Measurements from ENCODE around the gene ZNF836.
"Not testable (repeated sequence)": the region's sequence is repeated elsewhere in the genome, so short reads cannot be mapped to it uniquely, and the experiment has no call there.

ZNF836 gene

GRCh38 chr19:52171321-52172169, at the start of gene ZNF836:
ZNF836 (minus strand) TSS chr19:52171621; CDS start chr19:52168072, 3,549 bp downstream.
- DNase-seq = peak; percentile 75

DNA sequence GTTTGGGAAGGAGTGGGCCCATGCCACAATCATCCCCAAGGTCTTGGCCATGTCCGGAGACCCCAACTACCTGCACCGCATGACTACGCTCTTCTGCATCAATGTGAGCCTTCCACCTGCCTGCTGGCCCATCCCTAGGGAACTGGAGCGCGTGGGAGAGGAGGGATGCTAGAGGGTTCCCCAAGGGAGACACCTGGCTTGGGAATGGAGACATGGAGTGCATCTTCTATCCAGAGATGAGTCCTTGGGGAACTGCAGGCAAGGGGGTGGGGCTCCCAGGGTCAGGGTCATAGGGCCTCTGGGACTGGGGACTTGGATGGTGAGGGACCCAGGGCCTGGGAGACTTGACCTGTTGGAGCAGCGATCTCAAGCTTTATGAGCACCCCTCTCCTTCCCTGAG, 49.6 kb upstream of the ZNF836 start:
- no peak for DNase-seq

- no peak for DNase-seq
Measured at GRCh38 chr19:52219611-52220010, 48.2 kb upstream of the ZNF836 start.

DNA sequence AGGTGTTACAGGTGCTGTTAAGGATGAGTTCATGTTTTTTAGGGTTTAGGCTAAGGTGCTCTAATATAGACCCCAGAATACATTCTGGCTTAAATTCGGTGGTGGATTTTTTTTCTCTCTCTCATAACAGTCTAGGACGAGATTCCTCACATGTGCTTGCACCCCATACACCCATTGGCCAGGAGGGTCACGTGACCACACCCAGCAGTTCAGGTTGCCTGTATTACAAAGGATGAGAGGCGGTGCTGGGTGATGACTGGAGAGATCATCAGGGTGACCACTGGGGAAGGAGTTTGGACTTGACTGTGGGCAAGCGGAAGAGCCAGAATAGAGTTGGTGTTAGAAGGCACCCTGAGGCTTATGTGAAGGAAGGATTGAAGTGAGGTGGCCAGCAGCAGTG, 46.2 kb upstream of the ZNF836 start:
- DNase-seq = no peak

GRCh38 chr19:52216401-52216800, 45.0 kb upstream of the ZNF836 start:
- DNase-seq = no peak

GRCh38 chr19:52214241-52214640, 42.8 kb upstream of the ZNF836 start:
- DNase-seq = no peak

- DNase-seq = no peak
Measured at GRCh38 chr19:52212572-52213255, 41.3 kb upstream of the ZNF836 start.

- DNase-seq = no peak
Measured at GRCh38 chr19:52211926-52212571, 40.6 kb upstream of the ZNF836 start.

DNA sequence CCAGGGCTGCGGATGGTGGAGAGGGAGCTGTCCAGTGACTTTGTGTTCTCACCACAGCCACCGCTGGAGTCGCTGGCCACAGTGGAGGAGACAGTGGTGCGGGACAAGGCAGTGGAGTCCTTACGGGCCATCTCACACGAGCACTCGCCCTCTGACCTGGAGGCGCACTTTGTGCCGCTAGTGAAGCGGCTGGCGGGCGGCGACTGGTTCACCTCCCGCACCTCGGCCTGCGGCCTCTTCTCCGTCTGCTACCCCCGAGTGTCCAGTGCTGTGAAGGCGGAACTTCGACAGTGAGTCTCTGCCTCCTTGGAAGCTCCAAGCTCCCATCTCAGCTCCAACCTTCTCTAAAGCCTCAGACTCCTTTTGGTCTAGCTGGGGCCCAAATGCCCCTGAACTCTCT, 39.8 kb upstream of the ZNF836 start:
- no peak for DNase-seq

DNA sequence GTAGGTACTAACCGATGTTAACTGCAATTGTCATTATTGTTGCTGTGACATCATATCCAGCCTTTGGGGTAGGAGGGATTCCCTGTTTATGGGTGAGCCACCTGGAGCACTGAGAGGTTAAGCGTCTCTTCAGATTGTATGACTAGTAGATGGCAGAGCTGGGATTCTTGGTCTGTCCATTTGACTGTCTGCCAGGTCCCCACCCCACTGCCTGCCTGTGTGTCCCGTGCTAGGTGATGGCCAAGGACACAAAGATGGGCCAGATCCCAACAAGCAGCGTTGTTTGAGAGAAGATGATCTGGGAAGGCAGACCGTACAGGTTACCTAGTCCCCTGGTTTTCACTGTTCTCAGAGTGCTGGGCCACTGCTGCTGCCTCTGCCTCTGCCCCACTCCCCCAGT, 35.1 kb upstream of the ZNF836 start:
- no peak for DNase-seq

DNA sequence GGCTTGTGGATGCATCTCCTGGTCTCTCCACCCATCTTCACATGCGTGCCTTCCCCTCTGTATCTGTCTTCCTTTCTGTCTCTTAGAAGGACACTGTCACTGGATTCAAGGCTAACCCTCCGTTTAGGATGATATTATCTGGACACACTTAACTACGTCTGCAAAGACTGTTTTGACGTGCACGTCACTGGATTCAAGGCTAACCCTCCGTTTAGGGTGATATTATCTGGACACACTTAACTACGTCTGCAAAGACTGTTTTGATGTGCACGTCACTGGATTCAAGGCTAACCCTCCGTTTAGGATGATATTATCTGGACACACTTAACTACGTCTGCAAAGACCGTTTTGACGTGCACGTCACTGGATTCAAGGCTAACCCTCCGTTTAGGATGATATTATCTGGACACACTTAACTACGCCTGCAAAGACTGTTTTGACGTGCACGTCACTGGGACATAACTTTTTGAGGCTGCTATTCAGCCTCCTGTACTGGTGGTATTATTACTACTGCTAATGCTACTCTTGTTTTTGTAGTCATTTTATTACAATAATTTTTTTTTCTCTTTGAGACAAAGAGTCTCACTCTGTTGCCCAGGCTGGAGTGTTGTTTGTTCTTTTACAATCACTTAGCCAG, 29.5 kb upstream of the ZNF836 start:
- not testable (repeated sequence) for DNase-seq

DNA sequence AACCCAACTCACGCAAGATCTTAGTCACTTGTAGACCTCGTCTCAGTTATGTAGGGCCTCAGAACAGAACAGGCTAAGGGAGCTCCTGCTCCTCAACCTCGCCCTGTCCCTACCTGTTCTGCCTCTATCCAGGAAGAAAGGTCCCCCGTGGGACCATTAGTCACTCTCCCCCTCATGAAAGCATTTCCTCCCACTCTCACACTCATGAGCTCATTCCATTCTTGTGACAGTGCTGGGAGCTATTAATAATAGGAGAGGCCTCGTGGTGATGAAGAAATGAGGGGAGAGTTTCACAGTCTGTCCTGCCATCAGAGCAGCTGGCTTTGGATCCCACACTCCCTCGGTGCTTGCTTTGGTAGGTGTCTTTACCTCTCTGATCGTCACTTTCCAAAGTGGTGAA, 28.6 kb upstream of the ZNF836 start:
- no peak for DNase-seq

GRCh38 chr19:52198678-52199077, 27.3 kb upstream of the ZNF836 start:
- DNase-seq = no peak

DNA sequence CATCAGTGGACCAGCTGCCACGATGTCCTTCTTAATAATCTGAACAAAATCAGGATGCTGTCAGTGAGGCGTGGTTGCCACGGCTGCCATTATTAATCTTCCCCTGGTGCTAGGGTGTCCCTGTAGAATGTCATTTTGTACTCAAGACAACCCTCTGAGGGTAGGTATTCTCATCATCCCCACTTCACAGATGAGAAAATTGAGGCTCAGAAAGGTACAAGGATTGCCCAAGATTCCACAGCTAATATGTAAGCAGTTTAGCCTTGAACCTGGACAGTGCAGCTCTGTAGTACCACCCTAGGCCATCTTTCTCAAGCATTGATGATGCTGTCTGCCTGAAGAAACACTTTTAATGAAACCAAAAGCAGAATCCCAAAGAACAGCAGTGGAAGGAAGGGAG, 26.5 kb upstream of the ZNF836 start:
- no peak for DNase-seq

DNA sequence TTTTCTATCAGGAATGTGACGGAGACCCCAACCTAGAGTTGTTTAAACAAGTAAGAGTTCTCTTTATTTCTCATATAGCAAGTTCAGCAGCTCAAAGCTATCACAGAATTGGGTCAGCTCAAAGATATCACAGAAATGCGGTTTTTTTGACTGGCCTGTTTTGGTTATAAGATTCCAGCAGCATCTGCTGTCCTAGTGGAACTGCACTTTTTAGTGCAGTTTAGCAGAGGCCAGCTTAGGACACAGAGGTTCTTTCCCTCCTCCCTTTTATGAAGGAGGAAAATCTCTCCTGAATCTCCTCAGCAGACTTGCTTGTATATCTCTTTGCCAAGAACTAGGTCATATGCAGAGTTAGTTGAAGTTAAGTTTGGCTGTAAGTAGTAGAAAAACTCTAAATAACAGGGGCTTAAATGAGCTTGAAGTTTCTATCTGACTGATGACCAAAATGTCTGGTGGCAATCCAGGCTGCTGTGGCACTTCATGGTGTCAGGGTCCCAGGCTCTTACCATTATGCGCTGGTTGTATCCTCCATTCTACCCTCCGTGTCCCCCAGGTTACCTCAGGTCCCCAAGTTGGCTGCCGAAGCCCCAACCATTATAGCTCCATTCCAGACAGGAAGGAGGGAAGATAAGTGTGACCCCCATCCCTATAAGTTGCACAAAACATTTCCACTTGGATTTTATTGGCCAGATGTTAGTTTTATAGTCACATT, 25.0 kb upstream of the ZNF836 start:
- DNase-seq = no peak

DNA sequence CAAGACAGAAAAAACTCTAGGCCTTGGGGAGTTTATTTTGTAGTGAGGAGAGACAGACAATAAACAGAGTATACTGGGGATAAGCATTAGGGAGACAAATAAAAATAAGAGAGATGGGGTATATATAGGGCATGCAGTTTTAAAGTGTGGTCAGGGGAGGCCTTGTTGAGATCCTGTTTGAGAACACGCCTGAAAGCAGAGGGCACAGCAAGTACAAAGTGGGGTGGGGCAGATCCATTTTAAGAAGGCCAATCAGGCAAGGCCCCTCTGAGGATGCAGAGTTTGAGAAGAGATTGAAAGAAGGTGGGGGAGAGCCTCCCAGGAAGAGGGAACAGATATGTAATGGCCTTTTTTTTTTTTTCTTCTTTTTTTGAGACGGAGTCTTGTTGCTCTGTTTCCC, 20.5 kb upstream of the ZNF836 start:
- DNase-seq = no peak

GRCh38 chr19:52191389-52191788, 20.0 kb upstream of the ZNF836 start:
- no peak for DNase-seq

- DNase-seq = peak; percentile 42
Measured at GRCh38 chr19:52190487-52191293, 19.3 kb upstream of the ZNF836 start.

DNA sequence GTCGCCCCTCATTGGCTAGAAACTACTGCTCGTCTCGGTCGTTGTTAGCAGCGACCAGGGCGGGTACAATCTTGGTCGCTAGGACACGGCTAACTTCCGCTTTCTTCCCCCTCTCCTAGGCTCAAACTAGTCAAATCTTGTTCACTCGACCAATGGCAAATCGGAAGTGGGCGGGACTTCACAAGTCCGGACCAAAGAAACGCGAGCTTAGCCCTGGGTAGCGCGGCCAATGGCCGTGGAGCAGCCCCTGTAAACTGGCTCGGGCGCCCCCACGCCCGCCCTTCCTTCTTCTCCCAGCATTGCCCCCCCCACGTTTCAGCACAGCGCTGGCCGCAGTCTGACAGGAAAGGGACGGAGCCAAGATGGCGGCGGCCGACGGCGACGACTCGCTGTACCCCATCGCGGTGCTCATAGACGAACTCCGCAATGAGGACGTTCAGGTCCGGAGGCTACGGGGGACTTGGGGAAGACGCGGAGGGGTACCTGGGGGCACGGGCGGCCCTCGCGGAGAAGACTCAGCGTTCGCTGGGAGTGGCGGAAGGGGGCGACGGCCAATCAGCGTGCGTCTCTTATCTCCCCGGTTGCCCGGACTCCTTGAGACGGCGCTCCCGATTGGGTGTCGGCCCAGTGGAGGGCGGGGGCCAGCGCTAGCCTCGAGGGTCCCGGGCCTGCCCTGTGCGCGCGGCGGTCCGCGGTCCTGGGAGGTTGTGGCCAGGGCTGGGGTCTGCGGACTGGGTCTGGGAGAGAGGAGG, 18.5 kb upstream of the ZNF836 start, which contains the start of gene PPP2R1A:
Gene PPP2R1A, plus strand, starts transcription at position 318 of the 752 bp plus-strand sequence. Its CDS starts 45 bp downstream, at position 363.
- peak; percentile 100 for DNase-seq

DNA sequence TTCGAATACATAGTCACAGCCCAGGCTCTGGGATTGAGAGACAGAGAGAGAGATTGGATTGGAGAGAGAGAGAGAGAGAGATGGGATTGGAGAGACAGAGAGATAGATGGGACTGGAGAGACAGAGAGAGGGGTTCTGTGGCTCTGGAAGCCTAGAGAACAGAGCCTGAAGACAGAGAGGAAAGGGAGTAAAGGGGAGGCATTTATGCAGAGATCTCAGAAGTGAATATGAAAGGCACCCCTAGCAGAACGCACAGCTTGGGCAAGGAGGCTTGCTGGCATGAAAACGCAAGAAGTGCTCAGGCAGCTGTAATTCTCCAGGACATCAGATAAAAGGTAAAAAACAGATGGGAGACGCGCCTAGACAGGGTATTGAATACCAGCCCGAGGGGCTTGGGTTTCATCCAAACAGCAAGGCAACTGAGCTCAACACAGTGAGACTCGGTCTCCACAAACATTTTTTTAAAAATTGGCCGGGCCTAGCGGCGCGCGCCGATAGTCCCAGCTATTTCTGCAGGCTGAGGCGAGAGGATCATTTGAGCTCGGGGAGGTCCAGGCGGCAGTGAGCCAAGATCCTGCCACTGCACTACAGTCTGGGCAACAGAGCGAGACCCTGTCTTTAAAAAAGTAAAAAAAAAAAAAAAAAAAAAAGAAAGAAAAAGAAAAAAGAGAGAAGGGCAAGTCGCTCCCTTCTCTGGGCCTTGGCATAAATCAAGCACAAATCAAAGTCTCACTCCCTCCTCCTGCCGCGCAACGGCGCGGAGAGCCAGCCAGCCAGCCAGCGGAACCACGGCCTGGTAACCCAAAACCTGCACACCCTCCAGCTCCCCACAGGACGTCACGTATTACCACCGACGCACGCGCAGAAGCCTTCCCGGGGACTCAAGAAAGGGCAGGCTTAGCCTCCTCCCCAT, 17.7 kb upstream of the ZNF836 start:
- DNase-seq = peak; percentile 64

Measured in NCI-H82 (cell line).